ENCODE results near the gene NSMCE1.
"Not testable (repeated sequence)": the region's sequence is repeated elsewhere in the genome, so short reads cannot be mapped to it uniquely, and the experiment has no call there.

NSMCE1 gene

DNA sequence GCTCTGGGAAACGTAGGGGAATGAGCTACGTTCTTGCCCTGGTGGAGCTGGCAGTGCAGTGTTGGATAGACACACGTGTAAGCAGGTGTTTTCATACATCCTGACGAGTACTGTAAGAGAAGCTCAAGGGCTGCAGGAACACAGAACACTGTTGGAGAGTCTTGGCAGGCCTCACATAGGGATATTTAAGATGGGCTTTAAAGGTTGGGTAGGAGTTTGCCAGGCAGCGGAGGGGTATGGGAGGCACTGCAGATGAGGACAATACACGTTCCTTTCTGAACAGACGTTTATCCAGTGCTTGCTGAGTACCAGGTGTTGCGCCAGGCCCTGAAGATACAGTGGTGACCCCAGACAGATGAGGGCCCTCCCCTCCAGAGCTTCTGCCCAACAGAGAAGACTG, 59.0 kb downstream of the NSMCE1 start:
- TF ChIP-seq, protein P1, sequence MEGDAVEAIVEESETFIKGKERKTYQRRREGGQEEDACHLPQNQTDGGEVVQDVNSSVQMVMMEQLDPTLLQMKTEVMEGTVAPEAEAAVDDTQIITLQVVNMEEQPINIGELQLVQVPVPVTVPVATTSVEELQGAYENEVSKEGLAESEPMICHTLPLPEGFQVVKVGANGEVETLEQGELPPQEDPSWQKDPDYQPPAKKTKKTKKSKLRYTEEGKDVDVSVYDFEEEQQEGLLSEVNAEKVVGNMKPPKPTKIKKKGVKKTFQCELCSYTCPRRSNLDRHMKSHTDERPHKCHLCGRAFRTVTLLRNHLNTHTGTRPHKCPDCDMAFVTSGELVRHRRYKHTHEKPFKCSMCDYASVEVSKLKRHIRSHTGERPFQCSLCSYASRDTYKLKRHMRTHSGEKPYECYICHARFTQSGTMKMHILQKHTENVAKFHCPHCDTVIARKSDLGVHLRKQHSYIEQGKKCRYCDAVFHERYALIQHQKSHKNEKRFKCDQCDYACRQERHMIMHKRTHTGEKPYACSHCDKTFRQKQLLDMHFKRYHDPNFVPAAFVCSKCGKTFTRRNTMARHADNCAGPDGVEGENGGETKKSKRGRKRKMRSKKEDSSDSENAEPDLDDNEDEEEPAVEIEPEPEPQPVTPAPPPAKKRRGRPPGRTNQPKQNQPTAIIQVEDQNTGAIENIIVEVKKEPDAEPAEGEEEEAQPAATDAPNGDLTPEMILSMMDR (IDR thresholded peaks at IDR 0.05; ENCODE audit: low read depth, low read length), result no peak
- no peak for TF ChIP-seq EZH2phosphoT487 (IDR thresholded peaks at IDR 0.05; ENCODE audit: low read depth)
- Histone ChIP-seq H3K9ac (ENCODE audit: low read length) (no peak overlapping the region), H2AFZ (ENCODE audit: low read depth, low read length) (no peak overlapping the region), H3K4me1 (ENCODE audit: low read length) (peaks cover 9% of the 10 kb centered on the region; the same call in 1 of the 2 replicates), H3K4me3 (ENCODE audit: low read length) (no peak overlapping the region), H3K27me3 (ENCODE audit: low read depth, low read length) (no peaks in the 10 kb centered on the region), H3K4me2 (ENCODE audit: low read length) (no peak overlapping the region), H3K79me2 (ENCODE audit: low read length) (peaks cover 9% of the 10 kb centered on the region), H4K20me1 (ENCODE audit: insufficient read depth, low read length) (no peaks in the 10 kb centered on the region), H3K36me3 (replicated peaks; ENCODE audit: low read depth, low read length) (peaks cover 3% of the 10 kb centered on the region), H3K27ac (ENCODE audit: low read length) (no peak overlapping the region), H3K9me3 (ENCODE audit: insufficient read depth, low read length) (no peaks in the 10 kb centered on the region)

- Histone ChIP-seq H2AFZ (ENCODE audit: low read depth, low read length) (no peak overlapping the region), H3K27me3 (ENCODE audit: low read depth, low read length) (no peaks in the 10 kb centered on the region), H3K9ac (ENCODE audit: low read length) (no peak overlapping the region), H3K27ac (ENCODE audit: low read length) (no peak overlapping the region), H3K4me3 (ENCODE audit: low read length) (no peak overlapping the region), H3K79me2 (ENCODE audit: low read length) (peaks cover 15% of the 10 kb centered on the region), H3K9me3 (ENCODE audit: insufficient read depth, low read length) (no peaks in the 10 kb centered on the region), H3K36me3 (replicated peaks; ENCODE audit: low read depth, low read length) (peaks cover 3% of the 10 kb centered on the region), H3K4me2 (ENCODE audit: low read length) (no peak overlapping the region), H3K4me1 (ENCODE audit: low read length) (peaks cover 11% of the 10 kb centered on the region; the same call in 1 of the 2 replicates), H4K20me1 (ENCODE audit: insufficient read depth, low read length) (no peaks in the 10 kb centered on the region)
- TF ChIP-seq EZH2phosphoT487 (IDR thresholded peaks at IDR 0.05; ENCODE audit: low read depth), result no peak
- TF ChIP-seq, protein P1 (IDR thresholded peaks at IDR 0.05; ENCODE audit: low read depth, low read length), result no peak
Measured at GRCh38 chr16:27208796-27209195, 59.8 kb downstream of the NSMCE1 start.

DNA sequence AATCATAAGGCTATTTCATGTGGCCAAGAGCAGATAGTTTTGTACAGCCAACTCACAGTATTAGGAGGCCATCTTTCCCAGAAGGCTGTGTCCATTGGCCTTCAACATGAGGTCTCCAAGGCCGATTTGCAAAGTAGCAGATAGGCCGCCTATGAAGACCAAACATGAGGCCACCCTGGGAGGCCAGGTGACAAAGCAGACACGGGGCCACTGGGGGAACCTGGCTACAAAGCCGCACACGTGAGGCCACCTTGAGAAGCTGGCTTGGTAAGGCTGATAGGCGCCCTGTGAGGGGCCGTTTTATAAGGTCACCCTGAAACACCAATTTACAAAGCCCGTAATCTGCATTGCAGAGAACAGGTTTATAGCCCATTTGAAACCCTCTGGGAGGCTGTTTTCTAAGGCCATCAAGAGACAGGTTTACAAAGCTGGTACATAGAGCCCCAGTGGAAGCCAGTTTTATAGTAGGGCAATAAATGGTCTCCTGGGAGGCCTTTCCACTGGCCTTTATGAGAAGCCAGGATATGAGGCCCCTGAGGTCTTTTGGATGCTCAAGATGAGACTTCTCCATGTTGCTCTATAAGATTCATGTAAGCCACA, 60.4 kb downstream of the NSMCE1 start:
- no peak overlapping the region for H3K27ac ChIP-seq (ENCODE audit: low read length)
- no peaks in the 10 kb centered on the region for H3K9me3 ChIP-seq (ENCODE audit: insufficient read depth, low read length)
- H3K9ac ChIP-seq (ENCODE audit: low read length), result no peak overlapping the region
- TF ChIP-seq, protein P1 (IDR thresholded peaks at IDR 0.05; ENCODE audit: low read depth, low read length), result no peak
- no peak for TF ChIP-seq EZH2phosphoT487 (IDR thresholded peaks at IDR 0.05; ENCODE audit: low read depth)
- H2AFZ ChIP-seq (ENCODE audit: low read depth, low read length), result no peak overlapping the region
- H4K20me1 ChIP-seq (ENCODE audit: insufficient read depth, low read length), result no peaks in the 10 kb centered on the region
- H3K79me2 ChIP-seq (ENCODE audit: low read length), result peaks cover 15% of the 10 kb centered on the region
- H3K27me3 ChIP-seq (ENCODE audit: low read depth, low read length), result no peaks in the 10 kb centered on the region
- peaks cover 3% of the 10 kb centered on the region for H3K36me3 ChIP-seq (replicated peaks; ENCODE audit: low read depth, low read length)
- H3K4me1 ChIP-seq (ENCODE audit: low read length), result peaks cover 11% of the 10 kb centered on the region; the same call in 1 of the 2 replicates
- no peak overlapping the region for H3K4me2 ChIP-seq (ENCODE audit: low read length)
- no peak overlapping the region for H3K4me3 ChIP-seq (ENCODE audit: low read length)

DNA sequence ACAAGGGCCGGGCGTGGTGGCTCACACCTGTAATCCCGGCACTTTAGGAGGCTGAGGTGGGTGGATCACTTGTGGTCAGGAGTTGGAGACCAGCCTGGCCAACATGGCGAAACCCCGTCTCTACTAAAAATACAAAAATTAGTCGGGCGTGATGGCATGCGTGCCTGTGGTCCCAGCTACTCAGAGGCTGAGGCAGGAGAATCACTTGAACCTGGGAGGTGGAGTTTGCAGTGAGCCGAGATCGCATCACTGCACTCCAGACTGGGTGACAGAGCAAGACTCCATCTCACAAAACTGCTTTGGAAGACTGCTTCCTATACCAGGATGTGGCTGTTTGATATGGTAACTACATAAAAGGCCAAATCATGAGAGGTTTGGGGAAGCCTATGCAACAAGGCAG, 61.5 kb downstream of the NSMCE1 start:
- H3K9ac ChIP-seq (ENCODE audit: low read length); H3K36me3 ChIP-seq (replicated peaks; ENCODE audit: low read depth, low read length); H3K9me3 ChIP-seq (ENCODE audit: insufficient read depth, low read length); H2AFZ ChIP-seq (ENCODE audit: low read depth, low read length); H4K20me1 ChIP-seq (ENCODE audit: insufficient read depth, low read length); H3K27ac ChIP-seq (ENCODE audit: low read length); H3K4me3 ChIP-seq (ENCODE audit: low read length); H3K27me3 ChIP-seq (ENCODE audit: low read depth, low read length); H3K4me2 ChIP-seq (ENCODE audit: low read length): not testable (repeated sequence)
- H3K79me2 ChIP-seq (ENCODE audit: low read length), result peaks cover 15% of the 10 kb centered on the region
- peaks cover 16% of the 10 kb centered on the region for H3K4me1 ChIP-seq (ENCODE audit: low read length)
